ENCODE measurements around the gene SLC38A6. TPM values are rescaled to one million over a fixed set of nuclear protein-coding genes. Genes with fewer than 3 reads are reported as not detected.

The SLC38A6 gene
- total and polyA plus RNA-seq, 4 experiments from 2014 or later, result 8.5 to 21.3 (median 14.3) TPM

Other genes with a start within 250 kb of the SLC38A6 start
- 10 to 100 TPM; 12.6 to 13.0 TPM for gene MNAT1, start 246.5 kb upstream of the SLC38A6 start, total RNA-seq
- 10 to 100 TPM; 18.9 to 28.7 TPM for gene MNAT1, start 246.5 kb upstream of the SLC38A6 start, polyA plus RNA-seq
- gene TRMT5, start 166 bp upstream of the SLC38A6 start, total RNA-seq, result 10 to 100 TPM in 1 of 2 experiments, 1 to 10 TPM in 1; 8.5 to 11.8 TPM
- gene TRMT5, start 166 bp upstream of the SLC38A6 start, polyA plus RNA-seq, result 1 to 10 TPM; 4.3 to 7.0 TPM

Data from CD4-positive, alpha-beta memory T cell (primary cell).